Measurements from ENCODE around the gene STX1A.

The STX1A gene

DNA sequence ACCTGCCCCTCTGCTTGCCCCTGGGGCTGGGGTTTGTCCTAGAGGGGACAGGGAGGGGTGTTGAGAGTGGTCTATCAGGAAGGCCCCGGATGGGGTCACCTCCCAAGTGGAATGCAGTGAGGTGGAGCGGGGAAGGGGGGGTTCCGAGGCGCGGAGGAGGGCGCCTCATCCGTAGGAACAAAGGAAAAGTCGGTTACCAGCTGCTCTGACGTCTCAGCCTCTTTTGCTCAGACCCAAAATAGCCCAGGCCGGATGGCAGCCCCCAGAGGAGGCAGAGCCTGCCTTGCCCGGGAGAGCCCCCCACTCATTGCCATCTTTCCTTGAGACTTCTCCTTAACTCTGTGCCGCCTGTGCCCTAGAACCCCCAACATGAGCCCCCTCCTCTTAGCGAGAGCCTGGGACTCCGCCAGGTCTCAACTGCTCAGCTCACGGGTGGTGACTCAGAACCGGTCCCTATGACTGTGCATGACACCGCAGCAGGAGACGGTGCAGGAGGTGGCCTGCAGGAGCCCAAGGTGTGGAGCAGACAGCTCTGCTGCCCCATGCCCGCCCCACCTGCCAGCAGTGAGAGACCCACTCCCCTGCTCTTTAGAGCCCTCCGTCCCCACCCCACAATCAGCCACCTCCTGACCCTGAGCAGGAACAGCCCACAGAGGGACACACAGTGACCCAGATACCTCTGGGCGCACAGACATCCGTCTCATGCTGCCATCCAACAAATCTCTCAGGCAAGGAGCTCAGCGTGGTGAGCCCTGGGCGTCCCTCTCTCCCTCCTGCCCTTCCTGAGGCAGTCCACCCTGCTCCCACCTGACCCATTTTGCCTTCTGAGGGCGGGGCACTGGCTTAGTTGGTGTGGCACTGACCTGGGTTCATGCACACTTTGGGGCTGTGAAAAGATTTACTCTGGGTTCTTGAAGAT is 13.1 kb downstream of the STX1A start:
- DNase-seq, result peak; percentile 66

DNA sequence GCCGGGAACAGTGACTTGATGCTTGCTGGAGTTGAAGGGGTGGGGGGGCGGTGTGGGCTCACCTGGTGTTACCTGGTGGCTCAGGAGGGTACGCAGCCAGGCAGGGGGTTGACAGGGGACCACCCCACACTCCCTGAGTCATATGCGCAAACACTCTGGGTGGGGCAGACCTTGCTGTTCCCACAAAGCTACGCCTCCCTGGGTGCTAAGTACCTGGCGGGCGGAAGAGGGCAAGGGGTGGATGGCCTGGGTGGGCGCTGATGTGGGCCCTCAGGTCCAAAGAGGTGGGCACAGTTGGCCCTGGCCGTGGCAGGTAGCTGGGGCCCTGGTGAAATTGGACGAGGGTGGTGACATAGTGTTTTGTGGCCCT is 13.9 kb downstream of the STX1A start:
- no peak for DNase-seq

DNA sequence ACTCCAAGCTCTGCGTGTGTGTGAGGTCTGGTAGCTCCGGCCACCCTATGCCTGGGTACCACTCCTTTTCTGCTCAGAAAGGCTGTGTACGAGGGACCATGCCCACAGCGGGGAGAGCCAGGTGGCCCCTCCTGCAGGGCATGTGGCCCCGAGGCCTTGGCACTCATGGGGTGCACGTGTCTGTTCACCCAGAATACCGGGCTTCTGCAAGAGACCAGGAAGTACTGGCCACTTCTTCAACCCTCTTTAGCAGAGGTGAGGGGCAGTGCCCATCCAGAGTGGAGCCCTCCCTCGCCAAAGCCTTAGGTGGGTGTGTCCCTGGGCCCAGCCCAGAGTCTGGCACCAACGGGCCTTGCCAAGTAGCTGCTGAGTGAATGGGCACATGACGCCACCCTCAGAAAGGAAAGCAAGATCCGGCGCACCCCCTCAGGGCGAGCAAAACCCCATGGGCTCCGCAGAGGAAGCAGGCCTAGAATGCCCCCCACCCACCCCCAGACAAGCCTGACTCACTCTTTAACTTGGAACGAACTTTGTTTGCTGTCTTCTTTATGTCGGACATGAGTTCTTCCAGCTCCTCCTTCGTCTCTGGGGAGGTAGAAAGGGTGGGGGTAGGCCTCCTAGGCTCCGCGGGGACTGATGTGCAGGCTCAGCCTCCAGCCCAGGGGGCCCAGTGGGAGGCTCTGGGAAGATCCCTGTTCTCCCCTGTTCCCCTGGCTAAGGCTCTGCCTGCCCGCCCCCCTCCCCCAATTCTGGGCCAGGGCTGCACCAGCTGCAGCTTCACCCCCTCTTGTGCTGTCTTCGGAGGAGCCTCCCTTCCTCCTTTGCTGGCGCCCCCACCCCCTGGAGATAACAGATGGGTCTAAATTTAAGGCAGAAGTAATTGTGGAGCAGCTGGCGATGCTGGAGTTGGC is 14.6 kb downstream of the STX1A start:
- no peak for DNase-seq

DNA sequence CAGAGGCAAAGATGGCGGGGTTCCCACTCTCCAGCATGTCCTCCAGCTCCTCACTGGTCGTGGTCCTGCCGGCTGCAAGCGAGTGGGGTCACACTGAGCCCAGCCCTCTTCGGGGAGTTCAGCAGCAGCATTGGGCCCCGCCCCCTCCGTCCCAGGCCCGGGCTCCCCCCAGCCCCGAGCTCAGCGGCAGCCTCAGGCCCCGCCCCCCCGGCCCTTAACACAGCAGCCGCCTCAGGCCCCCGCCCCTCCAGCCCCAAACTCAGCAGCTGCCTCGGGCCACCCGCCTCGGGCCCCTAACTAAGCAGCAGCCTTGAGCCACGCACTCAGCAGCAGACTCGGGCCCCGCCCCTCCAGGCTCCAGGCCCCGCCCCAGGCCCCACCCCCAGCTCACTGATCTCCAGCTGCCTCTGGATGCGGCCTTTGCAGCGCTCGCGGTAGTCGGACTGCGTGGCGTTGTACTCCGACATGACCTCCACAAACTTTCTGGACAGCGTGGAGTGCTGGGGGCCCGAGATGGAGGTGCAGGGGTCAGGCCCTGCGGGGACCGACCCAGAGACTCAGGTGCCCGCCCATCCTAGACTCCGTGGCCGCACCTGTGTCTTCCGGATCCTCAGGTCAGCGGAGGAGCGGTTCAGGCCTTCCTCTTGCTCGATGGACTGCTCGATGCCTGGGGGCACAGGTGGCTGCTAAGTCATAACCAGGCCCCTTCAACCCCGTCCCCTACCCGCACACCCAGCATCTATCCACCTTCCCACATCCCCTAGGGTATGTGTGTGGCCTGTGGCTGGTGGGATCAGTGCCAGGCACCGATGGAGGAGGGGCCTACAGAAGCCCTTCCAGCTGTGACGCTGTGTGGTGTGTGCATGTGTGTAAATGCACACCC is 15.5 kb downstream of the STX1A start:
- DNase-seq, result peak; percentile 42

DNA sequence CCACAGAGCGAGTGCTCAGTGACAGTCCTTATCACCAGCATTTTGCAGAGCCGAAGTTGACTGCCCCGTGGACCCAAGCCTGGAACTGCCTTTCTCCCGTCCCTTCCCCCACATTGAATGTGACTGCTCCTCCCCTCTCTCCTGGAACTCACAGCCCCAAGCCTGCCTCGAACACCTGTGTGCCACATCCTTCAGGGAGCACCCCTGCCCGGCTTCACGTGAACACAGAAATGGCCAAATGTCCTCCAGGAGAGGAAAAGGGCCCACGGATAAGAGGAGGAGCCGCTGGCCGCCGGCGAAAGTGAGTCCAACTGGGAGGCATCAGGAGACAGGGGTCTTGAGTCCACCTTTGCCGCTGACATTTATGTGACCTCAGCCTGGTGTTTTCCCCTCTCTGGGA is 16.2 kb downstream of the STX1A start:
- DNase-seq, result no peak

DNA sequence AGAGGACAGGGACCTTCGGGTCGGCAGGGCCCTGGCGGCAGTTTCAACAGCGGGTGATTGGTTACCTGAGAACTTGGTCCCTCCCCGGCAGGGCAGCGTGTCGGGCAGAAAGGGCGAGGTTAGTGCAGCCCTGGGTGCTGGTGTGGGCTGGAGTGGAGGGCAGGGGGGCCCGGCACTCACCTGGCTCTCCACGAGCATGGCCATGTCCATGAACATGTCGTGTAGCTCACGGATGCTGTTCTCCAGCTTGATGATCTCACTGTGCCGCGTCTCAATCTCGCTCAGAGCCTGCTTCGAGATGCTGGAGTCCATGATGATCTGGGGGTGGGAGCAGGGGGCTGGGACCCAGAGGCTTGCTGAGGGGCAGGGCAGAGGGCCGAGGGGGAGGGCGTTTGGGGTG is 16.8 kb downstream of the STX1A start:
- no peak for DNase-seq

DNA sequence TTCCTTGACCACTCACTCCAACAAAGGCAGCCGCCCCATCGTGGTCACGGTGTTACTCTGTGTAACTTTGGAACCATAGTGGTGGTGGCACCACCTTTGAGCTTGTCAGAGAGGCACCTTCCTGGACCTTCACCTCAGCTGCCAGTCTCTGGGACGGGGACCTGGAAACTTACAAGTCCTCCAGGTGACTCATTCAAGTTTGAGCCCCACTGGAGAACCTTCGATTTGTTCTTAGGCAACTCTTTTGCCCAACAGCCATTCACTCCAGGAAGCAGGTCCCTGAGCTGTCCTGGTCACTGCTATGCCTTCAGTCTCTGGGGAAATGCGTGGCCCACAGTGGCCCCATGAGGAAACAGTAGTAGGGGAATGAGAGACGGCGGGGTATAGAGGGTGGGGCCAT is 17.2 kb downstream of the STX1A start:
- no peak for DNase-seq

DNA sequence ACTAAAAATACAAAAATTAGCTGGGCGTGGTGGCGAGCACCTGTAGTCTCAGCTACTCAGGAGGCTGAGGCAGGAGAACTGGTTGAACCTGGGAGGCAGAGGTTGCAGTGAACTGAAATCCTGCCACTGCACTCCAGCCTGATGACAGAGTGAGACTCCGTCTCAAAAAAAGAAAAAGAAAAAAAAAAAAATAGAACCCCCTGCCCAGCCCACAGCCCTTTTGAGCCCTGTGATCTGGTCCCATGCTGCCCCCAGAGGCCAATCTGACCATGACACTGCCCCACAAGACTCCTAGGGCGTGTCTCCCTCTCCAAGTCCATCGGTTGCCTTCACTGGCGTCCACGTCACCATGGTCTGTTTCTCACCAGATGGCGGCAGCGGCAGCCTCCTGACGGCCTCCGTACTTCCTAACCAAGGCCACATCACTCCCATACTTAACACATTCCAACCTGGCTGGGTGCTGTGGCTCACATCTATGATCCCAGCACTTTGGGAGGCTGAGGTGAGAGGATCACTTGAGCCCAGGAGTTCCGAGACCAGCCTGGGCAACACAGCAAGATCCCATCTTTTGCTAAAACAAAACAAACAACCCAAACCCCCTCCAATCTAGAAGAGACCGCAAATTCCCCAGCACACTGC is 18.0 kb downstream of the STX1A start:
- DNase-seq, result no peak

DNA sequence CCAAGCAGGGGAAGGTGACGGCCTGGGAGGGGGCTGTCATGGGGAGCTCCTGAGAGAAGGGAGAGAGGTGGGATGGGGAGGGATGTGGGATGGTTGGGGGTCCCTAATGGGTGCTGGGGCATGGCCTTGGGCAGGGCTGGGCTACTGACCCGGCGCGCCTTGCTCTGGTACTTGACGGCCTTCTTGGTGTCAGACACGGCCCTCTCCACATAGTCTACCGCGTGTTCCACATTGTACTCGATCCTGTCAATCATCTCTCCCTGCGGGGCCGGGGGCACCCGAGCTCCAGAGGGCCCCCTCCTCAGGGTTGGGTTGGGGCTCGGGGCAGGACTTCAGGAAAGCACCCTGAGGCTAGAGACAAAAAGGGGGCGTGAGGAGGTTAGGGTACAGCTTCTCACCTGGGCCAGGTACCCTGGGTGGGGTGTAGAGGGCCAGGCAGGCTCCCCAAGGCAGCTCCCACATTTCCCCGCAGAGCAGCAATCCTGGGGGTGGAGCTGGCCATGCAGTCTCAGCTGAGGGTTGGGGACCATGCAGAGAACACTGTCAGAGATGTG is 18.8 kb downstream of the STX1A start:
- DNase-seq, result no peak

DNA sequence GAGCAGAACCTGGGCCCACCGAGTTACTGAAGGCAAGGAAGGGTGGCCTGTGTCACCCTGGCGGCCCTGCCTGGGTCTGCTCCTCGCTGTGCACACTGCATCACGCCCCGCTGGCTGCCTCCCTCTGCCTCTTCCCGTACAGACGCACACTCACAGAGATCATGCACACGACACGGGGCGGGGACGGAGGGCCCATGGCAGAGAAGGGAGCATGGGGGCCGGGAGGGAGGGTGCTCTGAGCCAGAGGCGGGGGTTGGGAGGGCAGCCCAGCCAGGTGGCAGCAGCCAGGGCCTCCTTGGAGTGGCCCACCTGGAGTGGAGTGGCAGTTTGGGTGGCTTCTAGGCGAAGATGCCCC is 19.4 kb downstream of the STX1A start:
- DNase-seq, result no peak

DNA sequence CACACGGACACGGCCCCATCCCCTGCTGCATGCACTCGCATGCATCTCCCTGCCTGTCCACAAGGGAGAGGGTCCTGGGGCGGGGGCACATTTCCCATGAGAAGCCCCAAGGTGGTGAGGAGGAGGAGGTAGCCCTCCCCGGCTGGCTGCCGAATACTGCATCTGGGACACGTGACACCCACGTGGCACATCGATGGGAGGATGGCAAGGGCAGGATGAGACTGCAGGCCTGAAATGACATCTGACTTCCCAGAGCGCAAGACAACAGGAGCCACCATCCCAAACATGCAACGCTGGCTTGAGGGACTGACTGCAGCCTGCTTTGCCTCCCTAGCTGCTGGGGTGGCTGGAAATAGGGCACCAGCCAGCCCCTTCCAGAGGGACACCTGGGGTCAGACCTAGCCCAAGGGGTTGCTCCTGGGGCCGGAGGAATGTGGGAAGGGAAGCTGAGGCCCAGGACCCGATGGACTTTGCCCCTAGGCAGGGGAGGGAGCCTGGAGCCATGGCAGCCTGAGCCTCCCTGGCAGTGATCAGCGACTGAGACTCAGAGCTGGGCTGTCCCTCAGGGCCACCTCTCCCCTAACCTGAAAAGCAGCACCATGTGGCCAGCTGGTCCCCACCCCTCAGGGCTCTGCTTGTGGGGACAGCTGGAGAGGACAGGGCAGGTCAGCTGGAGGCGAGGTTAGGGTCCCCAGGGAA is 19.9 kb downstream of the STX1A start:
- DNase-seq, result no peak

DNA sequence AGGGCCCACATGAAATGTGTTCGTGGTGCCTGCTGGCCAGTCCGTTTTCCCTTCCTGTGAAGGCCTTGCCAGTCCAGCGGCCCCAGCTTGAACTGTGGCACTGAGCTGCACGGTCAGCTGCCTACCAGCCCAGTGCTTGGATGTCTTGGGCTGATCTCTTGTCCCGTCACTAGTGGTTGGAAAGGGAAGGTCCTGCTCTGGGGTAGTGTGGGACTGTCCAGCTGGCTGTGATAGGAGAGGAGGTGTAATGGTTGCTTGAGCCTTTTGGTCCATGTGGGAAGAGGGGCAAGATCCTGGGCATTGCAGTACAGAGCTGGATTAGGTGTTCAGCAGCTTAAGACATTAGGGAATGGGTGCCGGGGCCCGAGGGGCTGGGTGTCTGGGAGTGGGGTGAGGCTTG is 21.1 kb downstream of the STX1A start:
- no peak for DNase-seq

DNA sequence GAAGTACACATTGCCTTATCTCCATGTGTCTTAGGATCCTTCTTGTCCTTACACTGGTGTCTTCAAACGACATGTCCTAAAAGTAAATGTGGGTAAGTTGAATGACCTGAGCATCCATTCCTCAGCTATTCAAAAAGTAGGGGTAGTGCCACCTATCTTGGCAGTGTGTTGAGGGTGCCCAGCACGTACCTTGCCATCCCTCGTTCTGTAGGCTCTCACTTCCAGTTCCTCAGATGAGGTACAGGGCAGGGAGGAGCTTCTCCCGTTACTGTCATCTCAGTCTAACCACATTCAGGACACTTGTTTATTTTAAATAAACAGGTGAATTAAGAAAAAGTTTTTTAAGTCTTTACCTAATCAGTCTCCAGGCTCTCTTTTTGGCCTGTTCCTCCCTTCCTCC is 23.1 kb downstream of the STX1A start:
- no peak for DNase-seq

DNA sequence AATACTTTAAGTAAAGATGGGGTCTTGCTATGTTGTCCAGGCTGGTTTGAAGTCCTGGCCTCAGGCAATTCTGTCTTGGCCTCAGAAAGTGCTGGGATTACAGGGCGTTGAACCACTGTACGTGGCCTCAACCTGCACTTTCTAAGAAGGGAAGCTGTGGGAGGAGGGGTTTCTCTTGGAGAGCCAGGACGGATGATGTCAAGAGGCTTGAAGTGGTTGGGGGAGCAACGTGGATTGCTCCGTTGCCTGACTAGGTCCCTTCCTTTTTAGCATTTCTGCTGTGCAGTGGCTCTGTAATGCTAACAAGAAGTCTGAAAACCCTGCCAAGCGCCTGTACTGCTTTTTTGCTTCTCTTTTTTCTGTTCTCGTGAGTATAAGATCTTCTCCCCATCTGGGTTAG is 28.8 kb downstream of the STX1A start:
- DNase-seq, result no peak

DNA sequence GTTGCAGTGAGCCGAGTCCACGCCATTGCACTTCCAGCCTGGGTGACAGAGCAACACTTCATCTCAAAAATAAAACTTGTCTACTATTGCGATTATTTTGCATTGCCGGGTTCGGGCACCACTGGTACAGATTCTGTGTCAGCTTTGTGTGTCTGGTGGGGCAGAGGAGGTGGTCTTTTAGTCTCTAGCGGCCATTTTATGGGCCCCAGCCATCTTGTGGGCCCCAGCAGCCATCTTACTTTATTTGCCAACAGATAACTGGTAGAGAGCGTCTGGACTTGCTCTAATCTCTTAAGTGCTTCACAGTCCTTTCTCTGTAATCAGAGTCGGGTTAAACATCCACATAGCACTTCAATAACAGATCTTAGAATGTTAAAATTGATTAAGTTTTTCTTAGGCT is 31.2 kb downstream of the STX1A start:
- DNase-seq, result no peak

DNA sequence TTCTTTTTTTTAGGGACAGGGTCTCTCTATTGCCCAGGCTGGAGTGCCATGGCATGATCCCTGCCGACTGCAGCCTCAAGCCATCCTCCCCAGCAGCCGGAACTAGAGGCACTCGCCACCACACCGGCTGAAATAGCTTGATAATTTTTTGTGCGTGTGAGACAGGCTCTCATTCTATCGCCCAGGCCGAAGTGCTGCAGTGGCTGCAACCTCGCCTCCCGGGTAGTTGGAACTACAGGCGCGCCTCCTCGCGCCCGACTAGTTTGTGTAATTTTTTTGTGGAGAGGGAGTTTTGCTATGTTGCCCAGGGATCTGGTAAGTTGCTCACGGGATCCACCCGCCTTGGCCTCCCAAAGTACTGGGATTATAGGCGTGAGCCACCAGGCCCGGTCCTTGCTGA is 34.2 kb downstream of the STX1A start:
- DNase-seq, result no peak

DNA sequence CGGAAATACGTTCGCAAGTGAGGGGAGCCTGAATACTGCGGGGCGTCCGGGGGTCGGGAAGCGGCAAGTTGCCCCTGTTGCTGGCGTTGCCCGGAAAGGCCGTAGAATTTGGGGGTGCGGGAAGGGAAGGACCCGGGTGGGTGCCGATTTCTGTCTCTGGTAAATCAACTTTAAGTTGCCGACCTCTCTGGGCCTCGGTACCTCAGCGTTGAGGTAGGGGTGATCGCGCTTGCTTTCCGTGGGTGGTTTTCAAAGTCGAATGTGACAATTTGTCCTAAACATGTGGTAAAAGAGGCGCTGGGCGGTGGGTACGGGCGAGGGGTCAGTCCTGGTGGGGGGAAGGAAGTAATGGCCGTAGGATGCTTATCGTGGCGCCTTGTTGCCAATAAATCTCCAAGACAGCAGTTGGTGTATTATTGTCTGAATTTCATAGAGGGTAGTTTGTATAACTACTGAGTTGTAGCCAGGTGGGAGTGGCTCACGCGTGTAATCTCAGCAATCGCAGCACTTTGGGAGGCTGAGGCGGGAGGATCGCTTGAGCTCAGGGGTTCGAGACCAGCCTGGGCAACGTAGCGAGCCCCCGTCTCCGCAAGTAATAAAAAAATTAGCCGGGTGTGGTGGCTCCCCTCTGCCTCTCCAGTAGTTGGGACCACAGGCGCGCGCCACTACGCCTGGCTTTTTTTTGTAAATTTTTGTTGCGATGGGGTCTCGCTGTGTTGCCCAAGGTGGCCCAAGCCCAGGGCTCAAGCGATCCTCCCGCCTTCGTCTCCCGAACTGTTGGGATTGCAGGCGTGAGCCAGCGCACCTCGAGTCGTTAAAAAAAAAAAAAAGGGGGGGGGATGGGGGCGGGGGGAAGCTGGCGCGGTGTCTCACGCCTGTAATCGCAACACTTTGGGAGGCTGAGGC is 35.4 kb downstream of the STX1A start:
- DNase-seq, result no peak

DNA sequence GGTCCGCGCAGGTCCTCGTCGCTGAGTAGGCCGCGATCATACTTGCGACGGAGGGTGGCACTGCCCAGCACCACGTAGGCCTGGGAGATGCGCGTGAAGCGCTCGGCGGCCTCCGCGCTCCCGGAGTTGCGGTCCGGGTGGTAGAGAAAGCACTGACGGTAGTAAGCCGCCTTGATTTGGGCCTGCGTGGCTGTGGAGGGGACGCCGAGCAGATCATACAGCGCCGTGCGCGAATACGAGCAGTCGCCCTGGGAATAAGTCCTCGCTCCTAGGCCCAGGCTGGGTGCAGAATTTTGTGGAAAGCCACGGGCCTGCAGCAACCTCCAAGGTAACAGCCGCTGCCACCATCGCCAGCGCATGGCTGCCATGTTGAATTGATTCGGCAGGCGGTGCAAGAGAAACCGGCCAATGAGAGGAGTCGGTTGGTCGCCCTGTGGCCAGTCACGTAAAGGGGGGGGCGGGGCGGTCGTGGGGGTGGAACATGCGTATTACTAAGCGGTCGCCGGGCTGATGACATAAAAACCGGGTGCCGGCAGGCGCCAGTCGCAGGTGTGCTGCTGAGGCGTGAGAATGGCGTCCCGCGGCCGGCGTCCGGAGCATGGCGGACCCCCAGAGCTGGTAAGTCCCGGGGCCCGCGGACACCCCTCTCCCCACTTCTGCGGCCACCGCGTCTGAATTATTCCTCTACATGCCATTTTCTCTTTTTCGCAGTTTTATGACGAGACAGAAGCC is 36.2 kb downstream of the STX1A start, which contains the start of the genes BUD23 and DNAJC30:
Gene BUD23 (plus strand): TSS at position 542 of the 732 bp plus-strand sequence. CDS start 29 bp downstream, at position 571.
Gene DNAJC30 (minus strand): TSS at position 398 of the 732 bp plus-strand sequence. CDS start 30 bp downstream, at position 368.
- peak; percentile 97 for DNase-seq

DNA sequence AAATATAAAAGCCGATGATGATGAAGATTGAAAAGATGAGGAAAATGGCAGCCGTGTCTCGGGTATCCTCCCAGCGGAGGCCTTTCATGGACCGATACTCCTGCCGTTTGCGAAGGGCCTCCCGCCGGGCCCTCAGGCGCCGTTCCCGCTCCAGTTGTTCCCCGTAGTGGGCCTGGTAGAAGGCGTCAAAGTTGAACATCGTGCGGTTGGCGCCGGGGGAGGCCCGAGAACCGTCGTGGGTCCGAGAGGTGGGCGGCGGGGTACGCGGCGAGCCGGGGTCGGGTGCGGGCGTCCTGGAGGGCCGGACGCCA is 36.8 kb downstream of the STX1A start:
- no peak for DNase-seq

DNA sequence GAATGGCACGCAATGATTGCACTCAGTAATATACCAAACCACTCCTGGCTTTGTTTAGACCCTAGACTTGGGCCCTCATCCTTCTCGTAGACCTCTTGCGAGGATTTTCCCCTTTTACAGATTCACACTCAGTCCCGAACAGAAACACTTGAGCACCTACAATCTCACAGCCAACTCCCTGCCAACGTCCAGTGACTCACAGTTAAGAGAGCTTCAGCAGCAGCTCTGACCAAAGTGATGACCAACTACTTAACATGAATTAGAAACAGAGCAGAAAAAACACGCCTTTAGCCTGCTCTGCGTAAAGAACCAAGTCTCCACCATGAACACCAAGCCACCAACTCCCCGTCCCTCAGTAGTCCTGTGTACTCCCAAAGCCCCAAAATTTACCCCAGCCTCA is 38.4 kb downstream of the STX1A start:
- DNase-seq, result no peak
